Upper lobe of left lung (tissue), 6 donors: ENCODE data around the gene AP5S1. TPM values are rescaled to one million over a fixed set of nuclear protein-coding genes. Genes with fewer than 3 reads are reported as not detected.
A peak's percentile ranks its signal among the peaks of the same experiment; 100 is the strongest.

Experiments used
- ATAC-seq, 2 donors: fragments of 200-7000 bp; cut with Tn5 transposase; one replicate each; pipeline ENCODE4 v1.9.1; 2022; ENCODE audit warnings: mild to moderate bottlenecking in 2 of 2, moderate library complexity in 2 of 2; ENCODE audit not compliant: low FRiP score in 2 of 2
- DNase-seq, 2 donors: peaks; one replicate each; pipeline ENCODE4 v3.0.0-alpha.2; 2019 to 2020
- H3K27ac ChIP-seq, 4 donors: fragments of 200-600 bp; sonication (generic); one replicate each; pipeline ENCODE4 v1.5.1; 2016 to 2019
- H3K27me3 ChIP-seq, 4 donors: fragments of 200-600 bp; sonication (generic); one replicate each; pipeline ENCODE4 v1.5.1; 2017 to 2019
- H3K36me3 ChIP-seq, 4 donors: fragments of 200-600 bp; sonication (generic); one replicate each; pipeline ENCODE4 v1.5.1; 2016 to 2019
- H3K4me1 ChIP-seq, 4 donors: fragments of 200-600 bp; sonication (generic); one replicate each; pipeline ENCODE4 v1.5.1; 2018 to 2019
- H3K4me3 ChIP-seq, 4 donors: fragments of 200-600 bp; sonication (generic); one replicate each; pipeline ENCODE4 v1.5.1; 2017 to 2019; ENCODE audit warnings: mild to moderate bottlenecking in 2 of 4, moderate library complexity in 1 of 4
- H3K9me3 ChIP-seq, 4 donors: fragments of 200-600 bp; sonication (generic); one replicate each; pipeline ENCODE4 v1.5.1; 2018 to 2019
- CTCF ChIP-seq, 6 experiments: fragments of 450-650 bp in 4 of 6; fragments of 200-600 bp in 2 of 6; sonication (generic) in 2 of 6; IDR thresholded peaks; one replicate each; pipeline ENCODE4 v1.5.1; 2016 to 2019; ENCODE audit warnings: antibody characterized with exemption in 6 of 6
- EP300 ChIP-seq, 4 donors: sonication (generic); formaldehyde crosslinking; IDR thresholded peaks; one replicate each; pipeline ENCODE4 v1.5.1; 2017; ENCODE audit warnings: antibody characterized with exemption in 4 of 4, control low read depth in 2 of 4
- POLR2A ChIP-seq, 4 donors: fragments of 450-650 bp; IDR thresholded peaks; one replicate each; pipeline ENCODE4 v1.5.1; 2016 to 2017; ENCODE audit warnings: antibody characterized with exemption in 4 of 4, mild to moderate bottlenecking in 2 of 4
- POLR2AphosphoS5 ChIP-seq, 2 donors: sonication (generic); formaldehyde crosslinking; IDR thresholded peaks; one replicate each; pipeline ENCODE4 v1.5.1; 2017; ENCODE audit warnings: antibody characterized with exemption in 2 of 2
- WGBS, 2 donors: methylation state at CpG; one replicate each; pipeline ENCODE4 v1.1.5; 2017 to 2018; 5-methylcytosine and 5-hydroxymethylcytosine counted together
- total RNA-seq, 6 donors: library from RNA; depleted of rRNA in 4 of 6; stranded (reverse); fragments of >200 nt in 4 of 6; gene quantifications; one replicate each; pipeline versions ENCODE4 v1.1.0 to v1.2.1, GENCODE V29; 2016 to 2021
- donor health status: DM: no; HTN: no; CAD: no; lungs with moderate emphysema.
- donor health status: DM: no; HTN: yes; CAD: no; lungs with severe emphysema.

Gene AP5S1
- 10 to 100 TPM in 5 of 6 donors, 1 to 10 TPM in 1; 9.4 to 20.8 (median 14.7) TPM for total RNA-seq

- Histone ChIP-seq H3K27ac (peak within 1 kb of the TSS; percentile 94 to 99 (median 98)), H3K36me3 (peaks cover 17 to 35% (median 26%) of the 10 kb centered on the region in 4 donors), H3K27me3 (no peaks in the 10 kb centered on the region), H3K4me3 (peak within 1 kb of the TSS; percentile 81 to 93 (median 86)), H3K4me1 (peaks cover 26 to 32% (median 28%) of the 10 kb centered on the region in 4 donors), H3K9me3 (no peaks in the 10 kb centered on the region)
- WGBS, 2 donors, result 0% methylated on average over 37 to 39 of the region's 96 CpGs
- TF ChIP-seq CTCF (IDR thresholded peaks at IDR 0.05), result peak; percentile 99 to 100 (median 100)
- peak in 1 of 4 donors; percentile 66 for TF ChIP-seq EP300 (IDR thresholded peaks at IDR 0.05)
- TF ChIP-seq POLR2A (IDR thresholded peaks at IDR 0.05), result peak in 2 of 4 donors; percentile 49 to 86
- TF ChIP-seq POLR2AphosphoS5 (IDR thresholded peaks at IDR 0.05), result peak; percentile 90 to 94
- peak; percentile 98 to 100 for DNase-seq
- peak; percentile 91 to 97 for ATAC-seq
These were observed at the start of gene AP5S1 for GRCh38 chr20:3820048-3820900. Gene AP5S1 (plus strand): TSS chr20:3820547. CDS start chr20:3822118, 1,571 bp downstream.

GRCh38 chr20:3771552-3772058 is 48.7 kb upstream of the AP5S1 start:
- WGBS, 2 donors, result 69 to 73% methylated on average over 7 of the region's 7 CpGs
- H3K9me3 ChIP-seq, result no peaks in the 10 kb centered on the region
- H3K36me3 ChIP-seq, result no peaks in the 10 kb centered on the region
- no peak for ATAC-seq
- H3K27me3 ChIP-seq, result no peaks in the 10 kb centered on the region
- no peak overlapping the region for H3K4me3 ChIP-seq
- DNase-seq, result no peak
- no peak for TF ChIP-seq POLR2A (IDR thresholded peaks at IDR 0.05)
- TF ChIP-seq POLR2AphosphoS5 (IDR thresholded peaks at IDR 0.05), result no peak
- no peak for TF ChIP-seq CTCF (IDR thresholded peaks at IDR 0.05)
- no peak for TF ChIP-seq EP300 (IDR thresholded peaks at IDR 0.05)
- H3K27ac ChIP-seq, result no peak overlapping the region
- peaks cover 18 to 22% (median 20%) of the 10 kb centered on the region in 4 donors for H3K4me1 ChIP-seq

- no peaks in the 10 kb centered on the region for H3K36me3 ChIP-seq
- no peak overlapping the region for H3K4me3 ChIP-seq
- ATAC-seq (no peak), DNase-seq (no peak)
- no peaks in the 10 kb centered on the region for H3K9me3 ChIP-seq
- H3K27me3 ChIP-seq, result no peaks in the 10 kb centered on the region
- TF ChIP-seq CTCF (IDR thresholded peaks at IDR 0.05) (no peak), POLR2A (IDR thresholded peaks at IDR 0.05) (no peak), EP300 (IDR thresholded peaks at IDR 0.05) (no peak), POLR2AphosphoS5 (IDR thresholded peaks at IDR 0.05) (no peak)
- H3K4me1 ChIP-seq, result peaks cover 7 to 21% (median 17%) of the 10 kb centered on the region in 4 donors
- 89 to 91% methylated on average over 4 of the region's 4 CpGs for WGBS, 2 donors
- H3K27ac ChIP-seq, result no peak overlapping the region
These were observed 44.8 kb upstream of the AP5S1 start for GRCh38 chr20:3775457-3776108.

GRCh38 chr20:3777381-3777715 is 43.0 kb upstream of the AP5S1 start:
- Histone ChIP-seq H3K4me1 (peaks cover 13 to 33% (median 30%) of the 10 kb centered on the region in 4 donors), H3K27ac (peak overlapping the region in 2 of 4 donors; percentile 11 to 30)

More at GRCh38 chr20:3777381-3777715, 43.0 kb upstream of the AP5S1 start:
- DNase-seq, result no peak
- no peaks in the 10 kb centered on the region for H3K36me3 ChIP-seq
- H3K4me3 ChIP-seq, result peak overlapping the region; percentile 47 to 62 (median 52)
- 11 to 17% methylated on average over 16 of the region's 16 CpGs for WGBS, 2 donors
- H3K9me3 ChIP-seq, result no peaks in the 10 kb centered on the region
- ATAC-seq, result peak in 1 of 2 donors; percentile 7
- TF ChIP-seq CTCF (IDR thresholded peaks at IDR 0.05), result no peak
- H3K27me3 ChIP-seq, result no peaks in the 10 kb centered on the region
